Measurements from ENCODE around the gene UTP18. TPM values are rescaled to one million over a fixed set of nuclear protein-coding genes. Genes with fewer than 3 reads are reported as not detected.
A peak's percentile ranks its signal among the peaks of the same experiment; 100 is the strongest.

Gene UTP18
- total and polyA plus RNA-seq, 5 experiments from 2014 or later: 42.5 to 70.8 (median 49.3) TPM

DNA sequence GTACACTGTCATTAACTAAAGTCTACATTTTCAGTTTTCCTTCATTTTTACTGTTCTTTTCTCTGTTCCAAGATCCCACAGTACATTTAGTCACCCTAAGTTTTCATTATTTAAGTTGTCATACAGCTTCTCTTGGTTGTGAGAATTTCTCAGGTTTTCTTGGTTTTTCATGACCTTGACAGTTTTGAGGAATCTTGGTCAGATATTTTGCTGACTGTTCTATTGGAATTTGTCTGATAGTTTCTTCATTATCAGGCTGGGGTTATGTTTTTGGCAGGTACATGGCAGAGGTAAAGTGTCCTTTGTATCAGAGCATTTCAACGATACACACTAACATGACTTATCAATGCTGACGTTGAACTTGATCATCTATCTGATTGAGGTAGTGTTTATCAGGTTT is 20.1 kb upstream of the UTP18 start:
- no peak overlapping the region for H3K4me3 Mint-ChIP-seq
- peak overlapping the region in 5 of 10 donors; percentile 7 to 61 (median 42) for H3K27ac Mint-ChIP-seq
- POLR2A ChIA-PET: no interaction called here
- DNase-seq: no peak
- no peaks in the 10 kb centered on the region for H3K27me3 Mint-ChIP-seq
- peaks cover 0 to 9% (median 3%) of the 10 kb centered on the region in 3 donors for H3K36me3 Mint-ChIP-seq
- ATAC-seq: no peak
- no peaks in the 10 kb centered on the region for H3K9me3 Mint-ChIP-seq
- H3K4me1 Mint-ChIP-seq: peaks cover 18 to 56% (median 53%) of the 10 kb centered on the region in 4 donors

DNA sequence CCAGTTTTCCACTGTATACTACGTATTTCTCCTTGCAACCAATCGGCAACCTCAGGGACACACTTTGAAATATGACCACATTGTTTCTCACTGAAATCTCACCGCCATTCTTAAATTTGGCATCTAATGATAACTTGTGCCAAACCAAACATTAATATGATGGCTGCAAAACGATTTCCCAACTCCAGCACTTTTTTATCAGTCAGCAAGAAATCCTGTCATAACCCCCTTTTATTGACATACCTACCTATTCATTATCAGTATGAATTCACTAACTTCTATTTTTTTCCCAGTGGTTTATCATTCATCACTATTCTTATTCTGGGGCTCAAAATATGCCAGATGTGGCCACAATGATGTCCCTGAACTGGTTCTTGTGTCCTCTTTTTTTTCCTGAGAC is 16.3 kb upstream of the UTP18 start:
- Mint-ChIP-seq H3K27me3 (no peaks in the 10 kb centered on the region), H3K4me3 (no peak overlapping the region), H3K27ac (peak overlapping the region in 4 of 10 donors; percentile 1 to 49 (median 26)), H3K36me3 (peaks cover 0 to 26% (median 2%) of the 10 kb centered on the region in 3 donors), H3K4me1 (peaks cover 12 to 38% (median 30%) of the 10 kb centered on the region in 4 donors), H3K9me3 (no peaks in the 10 kb centered on the region)
- no peak for DNase-seq
- no peak for ATAC-seq
- POLR2A ChIA-PET: no interaction called here

DNA sequence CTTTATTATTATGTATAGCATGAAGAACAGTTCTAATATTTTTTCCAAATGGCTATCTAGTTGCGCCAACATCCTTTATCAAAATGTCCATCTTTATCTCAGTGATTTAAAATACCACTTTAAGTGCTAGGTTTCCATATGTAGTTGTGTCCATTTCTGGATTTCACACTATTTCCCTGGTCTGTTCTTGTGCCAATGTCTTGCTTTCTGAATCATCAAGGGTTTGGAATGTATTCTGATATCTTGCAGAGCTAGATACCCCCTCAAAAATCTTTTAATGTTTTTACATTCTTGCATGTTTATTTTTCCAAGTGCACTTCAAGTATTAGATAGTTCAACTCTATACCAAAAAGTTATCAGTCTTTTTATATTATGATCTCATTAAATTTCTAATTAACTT is 14.8 kb upstream of the UTP18 start:
- Mint-ChIP-seq H3K36me3 (peaks cover 0 to 34% (median 2%) of the 10 kb centered on the region in 3 donors), H3K27me3 (no peaks in the 10 kb centered on the region), H3K4me1 (peaks cover 14 to 24% (median 19%) of the 10 kb centered on the region in 4 donors), H3K27ac (no peak overlapping the region), H3K4me3 (no peak overlapping the region), H3K9me3 (no peaks in the 10 kb centered on the region)
- ATAC-seq: no peak
- DNase-seq: no peak
- POLR2A ChIA-PET: no interaction called here

DNA sequence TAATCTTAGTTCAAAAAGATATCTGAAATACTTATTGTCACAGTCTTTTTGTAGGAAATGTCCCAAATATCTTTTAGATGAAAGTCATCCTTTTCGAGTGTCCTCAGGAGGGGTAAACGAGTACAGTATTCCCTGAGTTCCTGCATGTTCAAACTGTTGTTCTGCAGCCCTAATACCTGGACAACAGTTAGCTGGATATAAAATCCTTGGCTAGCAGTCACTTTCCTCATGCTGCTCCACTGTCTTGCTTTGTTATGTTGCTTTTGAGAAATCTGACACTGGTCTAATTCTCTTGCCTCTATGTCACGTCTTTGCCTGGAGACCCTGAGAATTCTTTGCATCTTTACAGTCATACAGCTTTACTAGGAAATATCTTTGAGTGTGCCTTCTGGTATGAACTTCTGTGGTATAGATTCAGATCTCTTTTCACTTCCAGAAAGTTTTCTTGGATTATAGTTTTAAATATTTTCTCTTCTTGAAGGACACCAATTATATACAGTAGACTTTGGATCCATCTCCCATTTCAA is 10.0 kb upstream of the UTP18 start:
- DNase-seq: no peak
- no peak overlapping the region for H3K4me3 Mint-ChIP-seq
- POLR2A ChIA-PET: no interaction called here
- peaks cover 8 to 64% (median 14%) of the 10 kb centered on the region in 3 donors for H3K36me3 Mint-ChIP-seq
- H3K27me3 Mint-ChIP-seq: no peaks in the 10 kb centered on the region
- no peak for ATAC-seq
- H3K4me1 Mint-ChIP-seq: peaks cover 14 to 28% (median 26%) of the 10 kb centered on the region in 4 donors
- H3K9me3 Mint-ChIP-seq: no peaks in the 10 kb centered on the region
- peak overlapping the region in 2 of 10 donors; percentile 21 to 56 for H3K27ac Mint-ChIP-seq

DNA sequence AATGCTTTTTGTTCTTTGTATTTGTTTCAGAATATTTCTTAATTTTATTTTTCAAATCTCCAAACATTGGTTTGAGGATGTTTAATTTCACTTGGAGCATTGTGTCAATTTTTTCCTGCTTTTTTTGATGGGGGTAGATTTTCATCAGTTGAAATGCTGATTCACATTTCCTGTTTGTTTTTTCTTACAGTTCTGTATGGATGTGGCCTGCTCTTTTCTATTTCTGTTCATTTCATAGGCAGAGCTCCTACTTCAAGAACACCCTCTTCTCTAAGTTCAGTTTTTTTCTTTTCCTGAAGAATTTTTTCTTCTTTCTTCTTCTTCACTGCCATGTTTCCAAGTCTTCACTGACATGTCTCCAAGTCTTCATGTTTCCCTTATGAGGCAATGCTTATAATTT is 9.3 kb upstream of the UTP18 start:
- Mint-ChIP-seq H3K27ac (peak overlapping the region in 1 of 10 donors; percentile 56), H3K36me3 (peaks cover 8 to 71% (median 17%) of the 10 kb centered on the region in 3 donors)

DNA sequence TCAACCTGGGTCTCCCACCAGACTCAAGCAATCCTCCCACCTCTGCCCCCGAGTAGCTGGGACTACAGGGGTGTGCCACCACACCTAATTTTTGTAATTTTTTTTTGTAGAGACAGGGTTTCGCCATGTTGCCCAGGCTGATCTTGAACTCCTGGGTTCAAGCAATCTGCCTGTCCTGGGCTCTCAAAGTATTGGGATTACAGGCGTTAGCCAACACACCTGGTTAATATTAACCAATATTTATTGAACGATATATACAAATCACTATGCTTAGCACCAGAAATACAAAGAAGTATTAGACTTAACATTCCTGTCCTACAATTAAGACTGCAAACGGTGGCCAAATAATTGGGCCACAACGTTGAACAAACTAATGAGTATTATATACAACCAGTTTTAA is 4.7 kb upstream of the UTP18 start:
- Mint-ChIP-seq H3K4me1 (peaks cover 19 to 70% (median 57%) of the 10 kb centered on the region in 4 donors), H3K9me3 (no peaks in the 10 kb centered on the region), H3K27ac (peak overlapping the region in 1 of 10 donors; percentile 39), H3K36me3 (peaks cover 8 to 59% (median 20%) of the 10 kb centered on the region in 3 donors), H3K27me3 (no peaks in the 10 kb centered on the region), H3K4me3 (peak overlapping the region in 4 of 10 donors; percentile 4 to 32 (median 16))
- POLR2A ChIA-PET: interaction anchor here (0.7 kb wide), 1 partner anchor 181 kb away, joined by 5 read pairs; no protein-coding TSS in a partner anchor
- DNase-seq: no peak
- ATAC-seq: no peak

More for the DNA sequence above, 9.3 kb upstream of the UTP18 start:
- ATAC-seq (no peak), DNase-seq (no peak)
- Mint-ChIP-seq H3K27me3 (no peaks in the 10 kb centered on the region), H3K4me1 (peaks cover 14 to 33% (median 32%) of the 10 kb centered on the region in 4 donors), H3K9me3 (no peaks in the 10 kb centered on the region), H3K4me3 (no peak overlapping the region)
- POLR2A ChIA-PET: no interaction called here

DNA sequence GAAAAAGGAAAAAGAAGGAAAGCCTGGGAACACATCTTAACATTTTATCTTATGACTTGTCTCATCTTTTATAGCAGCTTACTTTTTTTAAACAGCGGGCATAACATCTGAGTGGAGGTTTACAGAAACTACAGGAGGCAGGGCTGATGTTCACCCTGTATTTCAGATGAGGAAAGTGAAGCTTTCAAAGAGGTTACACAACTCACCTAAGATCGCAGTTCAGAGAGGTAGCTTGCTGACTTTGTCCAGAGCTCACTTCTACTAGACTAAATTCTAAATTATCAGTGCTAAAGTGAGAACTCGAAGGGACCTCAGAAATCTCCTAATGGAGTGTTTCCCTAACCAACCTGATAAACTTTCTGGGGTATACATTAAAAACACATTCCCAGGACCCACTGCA is 4.2 kb upstream of the UTP18 start:
- ATAC-seq: no peak
- no peaks in the 10 kb centered on the region for H3K27me3 Mint-ChIP-seq
- H3K36me3 Mint-ChIP-seq: peaks cover 4 to 55% (median 16%) of the 10 kb centered on the region in 3 donors
- H3K4me1 Mint-ChIP-seq: peaks cover 18 to 66% (median 56%) of the 10 kb centered on the region in 4 donors
- H3K27ac Mint-ChIP-seq: peak overlapping the region in 2 of 10 donors; percentile 1 to 39
- POLR2A ChIA-PET: interaction anchor here (0.7 kb wide), 1 partner anchor 181 kb away, joined by 5 read pairs; no protein-coding TSS in a partner anchor
- H3K4me3 Mint-ChIP-seq: peak overlapping the region in 4 of 10 donors; percentile 4 to 32 (median 16)
- DNase-seq: no peak
- H3K9me3 Mint-ChIP-seq: no peaks in the 10 kb centered on the region

DNA sequence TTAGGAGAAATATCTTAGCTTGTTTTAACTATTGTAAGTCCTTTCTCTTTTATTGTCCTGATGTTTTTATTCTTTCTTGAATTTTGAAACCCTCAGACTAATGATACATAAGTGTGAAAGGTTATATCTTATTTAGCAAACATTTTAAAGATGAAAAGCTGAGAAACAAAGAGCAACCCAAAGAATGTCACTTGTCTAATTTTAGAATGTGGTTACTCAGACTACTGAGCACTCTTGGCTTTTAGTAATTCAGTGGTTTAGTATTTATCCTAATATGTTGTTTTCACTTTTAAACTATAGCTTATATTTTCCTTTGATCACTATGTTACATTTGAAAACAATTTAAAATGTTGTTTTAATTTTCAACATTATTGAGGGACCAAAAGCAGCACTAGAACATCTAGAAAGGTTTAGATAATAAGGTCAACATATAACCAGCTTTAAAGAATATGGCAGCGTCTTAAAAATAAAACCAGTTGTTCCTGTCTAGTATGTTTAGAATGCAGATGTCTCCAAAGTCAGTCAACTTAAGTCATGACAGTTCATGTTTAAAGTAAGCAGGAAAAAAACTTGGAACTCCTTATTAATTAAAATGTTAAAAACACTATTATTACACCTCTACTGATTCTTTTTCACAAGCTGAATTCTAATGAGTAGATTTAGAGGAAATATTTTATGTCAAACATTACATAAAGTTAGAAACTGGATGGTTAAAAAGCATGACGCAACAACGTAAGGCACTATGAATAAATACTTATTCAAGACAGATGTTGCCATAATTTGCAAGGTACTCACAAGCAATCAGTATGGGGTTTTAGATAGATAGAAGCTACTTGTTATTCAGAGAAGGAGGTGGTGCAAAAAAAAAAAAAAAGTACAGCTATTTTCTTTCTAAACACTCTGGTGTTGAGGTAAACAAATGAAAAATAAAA is 2.9 kb upstream of the UTP18 start:
- DNase-seq (no peak), ATAC-seq (no peak)
- Mint-ChIP-seq H3K9me3 (no peaks in the 10 kb centered on the region), H3K36me3 (peaks cover 0 to 51% (median 12%) of the 10 kb centered on the region in 3 donors), H3K4me1 (peaks cover 23 to 73% (median 62%) of the 10 kb centered on the region in 4 donors), H3K27me3 (no peaks in the 10 kb centered on the region), H3K4me3 (peak overlapping the region; percentile 6 to 99 (median 96)), H3K27ac (peak overlapping the region in 1 of 10 donors; percentile 99)
- POLR2A ChIA-PET: no interaction called here

DNA sequence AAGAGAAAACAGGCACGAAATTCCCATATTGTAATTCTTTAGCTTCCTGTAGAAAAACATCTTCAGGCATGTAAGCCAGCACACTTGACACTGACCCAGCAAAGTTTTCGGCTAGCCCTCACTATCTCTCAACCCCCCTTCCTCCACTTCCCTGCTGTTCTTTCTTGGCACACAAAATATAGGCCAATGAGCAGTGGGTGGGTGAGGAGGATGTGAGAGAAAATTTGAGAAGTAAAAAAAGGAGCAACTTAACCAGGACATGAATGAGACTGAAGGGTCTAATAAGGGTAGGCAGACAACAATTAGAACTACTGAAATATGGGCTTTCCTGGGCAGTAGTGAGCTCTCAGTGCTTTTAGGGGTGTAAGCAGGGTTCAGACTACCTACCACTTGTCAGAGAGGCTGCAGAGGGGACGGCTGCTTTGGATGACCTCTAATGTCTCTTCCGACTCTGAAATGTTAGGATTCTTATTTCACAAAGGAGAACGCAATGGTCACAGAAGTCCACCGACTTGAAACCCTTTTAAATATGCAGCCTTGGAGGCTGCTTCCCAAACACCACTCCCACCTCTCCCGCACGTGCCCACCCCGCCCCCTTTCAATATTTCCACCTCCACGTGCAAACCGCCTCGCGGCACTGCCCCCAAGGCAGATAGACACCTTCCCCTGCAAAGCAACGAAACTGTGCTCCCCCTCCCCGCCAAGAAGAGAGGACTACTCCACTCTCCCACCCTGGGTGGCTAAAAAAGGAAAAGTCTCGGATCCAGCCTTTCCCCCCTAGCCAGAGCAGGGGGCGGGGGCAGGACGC is 1.4 kb upstream of the UTP18 start:
- H3K36me3 Mint-ChIP-seq: peaks cover 0 to 54% (median 12%) of the 10 kb centered on the region in 3 donors
- DNase-seq (peak in 2 of 10 donors; percentile 13 to 58), ATAC-seq (no peak)
- peak overlapping the region in 9 of 10 donors; percentile 71 to 99 (median 86) for H3K27ac Mint-ChIP-seq
- peak overlapping the region; percentile 85 to 99 (median 96) for H3K4me3 Mint-ChIP-seq
- no peaks in the 10 kb centered on the region for H3K27me3 Mint-ChIP-seq
- peaks cover 28 to 81% (median 68%) of the 10 kb centered on the region in 4 donors for H3K4me1 Mint-ChIP-seq
- POLR2A ChIA-PET: interaction anchor here (1.7 kb wide), 1 partner anchor 104 kb away, joined by 3 read pairs; no protein-coding TSS in a partner anchor
- H3K9me3 Mint-ChIP-seq: no peaks in the 10 kb centered on the region

DNA sequence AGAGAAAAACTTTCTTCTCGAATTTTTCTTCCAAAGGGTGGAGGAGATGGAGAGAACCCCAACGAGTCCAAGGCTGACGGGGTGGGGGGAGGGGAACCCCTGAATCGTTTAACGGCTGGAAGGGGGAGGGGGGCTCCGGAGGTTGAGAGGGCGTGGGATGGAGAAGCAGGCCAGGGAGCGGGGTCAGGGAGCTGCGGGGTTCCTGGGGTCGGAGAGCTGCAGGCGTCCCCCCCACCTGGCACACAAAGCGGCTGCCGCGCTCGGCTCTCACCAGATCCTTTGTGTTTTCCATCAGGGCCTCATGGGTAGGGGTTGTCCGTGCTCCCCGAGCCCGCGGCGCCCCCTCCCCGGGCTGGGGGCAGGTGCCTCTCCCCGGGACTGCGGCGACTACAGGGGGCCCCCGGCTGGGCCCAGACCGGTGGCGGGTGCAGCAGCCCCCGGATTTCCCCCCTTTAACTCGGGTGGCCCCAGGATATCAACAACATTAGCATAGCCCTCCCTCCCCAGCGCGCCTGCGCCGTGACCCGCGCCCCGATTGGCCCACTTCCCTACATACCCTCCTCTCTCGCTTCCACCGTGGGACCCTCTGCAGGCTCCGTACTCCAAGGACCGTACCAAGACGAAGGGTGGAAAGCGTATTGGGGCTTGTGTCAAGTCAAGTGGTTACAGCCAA is 646 bp upstream of the UTP18 start, which contains the start of gene MBTD1:
TSS of gene MBTD1 (minus strand) at position 486 of the 673 bp plus-strand sequence. CDS start 34,888 bp downstream, outside the sequence.
- POLR2A ChIA-PET: interaction anchor here (1.1 to 1.7 kb wide), 2 partner anchors 26 to 105 kb away, joined by 3 read pairs; no protein-coding TSS in a partner anchor
- Mint-ChIP-seq H3K4me1 (peaks cover 24 to 80% (median 66%) of the 10 kb centered on the region in 4 donors), H3K9me3 (no peaks in the 10 kb centered on the region), H3K36me3 (peaks cover 0 to 54% (median 9%) of the 10 kb centered on the region in 3 donors), H3K4me3 (peak within 1 kb of the TSS; percentile 85 to 99 (median 96)), H3K27me3 (no peaks in the 10 kb centered on the region), H3K27ac (peak within 1 kb of the TSS; percentile 92 to 99 (median 98))
- ATAC-seq: peak; percentile 84 to 87
- DNase-seq: peak in 9 of 10 donors; percentile 91 to 99 (median 95)

Data from naive thymus-derived CD8-positive, alpha-beta T cell (primary cell).